Nucleus accumbens (tissue), 56 donors: ENCODE data around the gene SNX21.
A peak's percentile ranks its signal among the peaks of the same experiment; 100 is the strongest.
"Not testable (repeated sequence)": the region's sequence is repeated elsewhere in the genome, so short reads cannot be mapped to it uniquely, and the experiment has no call there.

Experiments used
- DNase-seq, 56 donors: peaks; one replicate each; lab custom pipeline; 2025; lab: John Stamatoyannopoulos, UW

Gene SNX21

DNA sequence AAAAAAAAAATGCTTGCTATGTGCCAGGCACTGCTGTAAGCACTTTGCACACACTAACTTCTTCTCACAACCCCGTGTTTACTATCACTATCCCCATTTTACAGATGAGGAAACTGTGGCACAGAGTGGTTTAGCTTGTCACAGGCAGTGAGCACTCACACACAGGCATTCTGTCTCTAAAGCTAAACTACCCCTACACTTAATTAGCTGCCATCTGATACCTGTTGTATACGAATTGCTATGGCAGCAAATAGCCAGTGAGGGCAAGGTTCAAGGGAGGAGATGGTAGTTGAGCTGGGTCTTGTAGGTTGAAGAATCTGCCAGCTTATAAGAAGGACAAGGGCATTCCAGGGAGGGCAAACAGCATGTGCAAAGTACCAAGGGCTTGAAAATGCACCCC, 11.7 kb upstream of the SNX21 start:
- no peak for DNase-seq

DNA sequence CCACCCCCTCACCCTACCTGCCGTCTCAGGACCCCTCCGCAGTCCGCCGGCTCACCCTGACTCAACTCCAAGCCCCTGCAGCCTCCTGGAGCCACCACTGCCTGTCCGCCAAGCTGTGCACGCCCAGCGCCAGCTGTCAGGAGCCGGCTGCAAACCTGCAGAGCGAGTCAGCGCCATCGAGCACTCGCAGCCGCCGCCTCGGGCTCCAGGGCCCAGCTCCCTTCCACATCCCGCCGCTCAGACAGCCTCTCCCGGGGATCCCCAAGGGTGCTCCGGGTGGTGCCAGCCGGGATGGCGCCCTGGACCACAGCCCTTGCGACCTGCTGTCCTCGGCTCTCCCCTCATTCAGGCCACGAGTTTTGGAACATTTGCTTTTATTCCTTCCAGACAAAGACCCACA, 10.7 kb upstream of the SNX21 start:
- DNase-seq = peak in 4 of 56 donors; percentile 6 to 21 (median 14)

DNA sequence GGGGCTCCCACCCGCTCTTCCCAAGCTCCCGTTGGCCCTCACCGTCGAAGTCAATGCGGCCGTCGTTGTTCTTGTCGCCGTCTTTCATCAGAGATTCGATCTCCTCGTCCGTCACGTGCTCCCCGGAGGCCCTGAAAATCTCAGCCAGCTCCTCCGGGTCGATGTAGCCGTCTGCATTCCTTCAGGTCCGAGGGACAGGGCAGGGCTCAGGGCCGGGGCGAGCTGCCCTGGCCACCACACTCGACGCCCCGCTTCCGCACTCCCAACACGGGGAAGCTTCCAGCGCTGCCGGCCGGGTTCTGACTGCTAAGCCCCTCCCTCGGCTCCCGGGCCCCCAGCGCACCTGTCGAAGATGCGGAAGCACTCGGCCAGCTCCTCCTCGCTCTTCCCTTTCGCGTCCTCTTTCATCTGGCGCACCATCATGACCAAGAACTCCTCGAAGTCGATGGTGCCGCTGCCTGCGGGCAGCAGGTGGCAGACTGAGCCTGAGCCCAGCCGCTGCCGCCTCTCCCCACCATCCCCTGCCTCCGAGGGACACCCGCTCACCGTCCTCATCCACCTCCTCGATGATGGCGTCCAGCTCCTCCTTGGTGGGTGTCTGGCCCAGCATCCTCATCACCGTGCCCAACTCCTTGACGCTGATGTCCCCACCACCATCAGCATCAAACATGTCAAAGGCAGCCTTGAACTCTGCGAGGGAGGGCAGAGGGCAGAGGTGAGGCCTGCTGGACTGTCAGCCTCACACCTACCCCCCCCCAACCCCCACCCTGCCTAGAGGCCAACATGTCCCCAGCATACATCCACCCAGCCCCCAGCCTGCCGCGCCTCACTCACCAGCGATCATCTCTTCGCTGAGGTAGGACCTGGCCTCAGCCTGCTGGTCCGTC, 9.4 kb upstream of the SNX21 start:
- DNase-seq = peak in 3 of 56 donors; percentile 12 to 19 (median 17)

DNA sequence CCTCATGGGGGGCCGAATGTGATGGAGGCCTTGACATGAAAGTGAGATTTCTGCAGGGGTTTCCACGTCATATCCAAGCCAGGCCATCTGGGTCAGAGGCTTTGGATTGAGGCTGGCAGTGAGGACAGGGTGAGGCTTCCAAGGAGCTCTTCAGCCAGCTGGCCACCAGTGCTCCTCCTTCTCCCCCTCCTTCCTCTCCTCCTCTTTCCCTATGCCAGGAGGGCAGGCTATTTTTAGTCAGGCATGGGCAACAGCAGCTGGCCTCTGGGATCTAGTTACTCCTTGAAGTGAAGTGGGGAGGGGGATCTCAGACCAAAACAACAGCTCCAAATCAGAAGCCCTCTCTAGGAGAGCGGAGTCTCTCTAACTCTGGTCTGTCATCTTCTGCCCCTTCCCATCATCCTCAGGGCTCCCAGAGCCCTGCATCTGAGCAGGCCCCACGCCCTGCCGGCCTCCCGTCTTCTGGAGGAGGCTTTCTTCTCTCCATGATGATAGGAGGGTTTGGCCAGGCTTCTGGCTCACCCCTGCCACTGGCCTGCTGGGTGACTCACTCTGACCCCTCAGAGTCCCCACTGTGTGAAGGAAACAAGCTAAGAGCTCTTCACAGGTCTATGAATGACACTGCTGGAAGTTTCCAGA, 7.1 kb upstream of the SNX21 start:
- DNase-seq = peak in 6 of 56 donors; percentile 12 to 32 (median 16)

DNA sequence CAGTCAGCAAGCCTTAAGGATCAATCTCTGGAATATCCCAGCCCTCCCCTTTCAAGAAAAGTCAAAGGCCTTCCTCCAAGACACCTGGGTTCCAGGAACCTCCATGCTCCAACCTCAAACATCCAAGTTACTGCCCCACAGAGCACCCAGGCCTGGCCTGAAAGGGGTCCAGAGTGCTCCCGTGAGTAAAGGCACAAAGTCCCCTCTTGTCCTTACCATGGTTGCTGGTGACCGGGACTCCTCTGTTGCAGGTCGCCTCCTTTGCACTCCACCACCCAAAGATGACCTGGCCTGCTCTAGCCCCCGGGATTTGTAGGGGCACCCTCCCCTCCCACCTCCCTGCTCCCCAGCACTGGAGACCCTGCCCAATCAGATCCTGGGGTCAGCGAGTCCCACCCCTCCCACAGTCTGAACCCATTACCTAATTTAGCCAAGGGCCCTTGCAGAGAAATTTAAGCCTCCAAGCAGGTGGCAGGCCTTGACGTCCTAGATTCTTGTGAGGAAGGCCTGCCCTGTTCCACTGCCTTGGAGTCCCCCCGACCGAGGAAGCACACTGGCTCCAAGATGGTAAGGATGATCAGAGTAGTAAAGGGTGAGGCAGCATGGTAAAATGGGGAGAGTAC, 6.5 kb upstream of the SNX21 start, which contains the start of gene TNNC2:
TSS of gene TNNC2 (minus strand) at position 283 of the 623 bp plus-strand sequence. CDS start at position 219, 64 bp downstream.
- no peak for DNase-seq

DNA sequence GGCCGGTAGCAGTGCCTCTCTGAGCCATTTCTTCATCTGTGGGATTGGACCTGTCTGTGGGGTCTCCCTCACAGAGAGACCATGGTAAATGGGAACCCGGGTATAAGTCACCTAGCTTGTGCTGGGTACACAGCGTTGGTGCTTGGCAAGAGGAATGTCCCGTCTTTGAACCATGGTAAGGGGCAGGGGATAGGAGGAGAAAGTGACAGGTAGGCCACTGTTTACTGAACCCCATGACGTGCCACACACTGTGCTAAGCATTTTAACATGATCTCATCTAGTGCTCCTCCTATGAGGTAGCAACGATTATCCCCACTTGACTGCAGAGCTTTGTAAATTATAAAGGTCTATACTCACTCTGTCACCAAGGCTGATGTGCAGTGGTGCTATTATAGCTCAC, 5.9 kb upstream of the SNX21 start:
- no peak for DNase-seq

DNA sequence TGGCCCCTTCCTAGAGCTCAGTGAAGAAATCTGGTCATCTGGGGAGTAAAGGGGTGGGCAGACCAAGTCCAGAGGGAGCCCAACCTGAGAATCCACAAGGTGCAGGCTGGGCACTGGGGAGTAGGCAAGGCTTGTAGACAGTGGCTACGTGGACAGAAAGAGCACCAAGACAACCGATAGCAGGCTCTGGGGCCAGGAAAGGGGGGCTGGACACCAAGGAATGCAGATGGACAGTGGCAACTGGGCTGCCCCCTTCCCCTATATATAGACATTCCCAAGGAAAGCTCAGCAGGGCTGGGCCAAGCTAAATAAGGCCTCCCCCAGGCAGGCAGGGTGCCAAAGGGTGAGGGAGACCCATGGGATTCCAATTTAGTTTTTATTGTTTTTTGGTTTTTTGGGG, 5.0 kb upstream of the SNX21 start:
- DNase-seq = no peak

DNA sequence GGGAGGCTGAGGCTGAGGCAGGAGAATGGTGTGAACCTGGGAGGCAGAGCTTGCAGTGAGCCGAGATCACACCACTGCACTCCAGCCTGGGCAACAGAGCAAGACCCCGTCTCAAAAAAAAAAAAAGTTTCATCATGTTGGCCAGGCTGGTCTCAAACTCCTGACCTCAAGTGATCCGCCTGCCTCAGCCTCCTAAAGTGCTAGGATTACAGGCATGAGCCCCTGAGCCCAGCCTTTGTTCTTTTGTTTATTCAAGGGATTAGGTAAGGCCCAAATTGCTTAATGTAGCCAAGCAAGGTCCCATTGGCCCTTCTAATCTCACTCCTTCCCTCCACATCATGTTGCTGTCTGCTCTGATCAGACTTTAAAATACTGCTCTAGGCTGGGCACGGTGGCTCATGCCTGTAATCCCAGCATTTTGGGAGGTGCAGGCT, 3.9 kb upstream of the SNX21 start:
- DNase-seq = not testable (repeated sequence)

DNA sequence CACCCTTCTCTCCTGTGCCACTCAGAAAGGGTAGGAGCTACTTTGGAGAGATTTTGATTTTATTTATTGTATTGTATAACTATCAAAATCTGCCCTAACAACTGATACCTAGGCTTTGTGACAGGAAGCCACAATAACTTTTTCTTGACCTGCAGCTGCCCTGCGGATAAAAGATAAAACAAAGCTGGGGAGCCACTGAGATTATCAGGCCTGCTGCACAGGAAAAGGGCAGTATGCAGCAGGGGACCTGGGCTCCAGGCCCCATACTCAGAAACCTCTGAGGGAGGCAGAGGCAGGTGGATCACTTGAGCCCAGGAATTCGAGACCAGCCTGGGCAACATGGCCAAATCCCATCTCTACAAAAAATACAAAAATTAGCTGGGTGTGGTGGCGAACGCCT, 980 bp upstream of the SNX21 start:
- DNase-seq = no peak

DNA sequence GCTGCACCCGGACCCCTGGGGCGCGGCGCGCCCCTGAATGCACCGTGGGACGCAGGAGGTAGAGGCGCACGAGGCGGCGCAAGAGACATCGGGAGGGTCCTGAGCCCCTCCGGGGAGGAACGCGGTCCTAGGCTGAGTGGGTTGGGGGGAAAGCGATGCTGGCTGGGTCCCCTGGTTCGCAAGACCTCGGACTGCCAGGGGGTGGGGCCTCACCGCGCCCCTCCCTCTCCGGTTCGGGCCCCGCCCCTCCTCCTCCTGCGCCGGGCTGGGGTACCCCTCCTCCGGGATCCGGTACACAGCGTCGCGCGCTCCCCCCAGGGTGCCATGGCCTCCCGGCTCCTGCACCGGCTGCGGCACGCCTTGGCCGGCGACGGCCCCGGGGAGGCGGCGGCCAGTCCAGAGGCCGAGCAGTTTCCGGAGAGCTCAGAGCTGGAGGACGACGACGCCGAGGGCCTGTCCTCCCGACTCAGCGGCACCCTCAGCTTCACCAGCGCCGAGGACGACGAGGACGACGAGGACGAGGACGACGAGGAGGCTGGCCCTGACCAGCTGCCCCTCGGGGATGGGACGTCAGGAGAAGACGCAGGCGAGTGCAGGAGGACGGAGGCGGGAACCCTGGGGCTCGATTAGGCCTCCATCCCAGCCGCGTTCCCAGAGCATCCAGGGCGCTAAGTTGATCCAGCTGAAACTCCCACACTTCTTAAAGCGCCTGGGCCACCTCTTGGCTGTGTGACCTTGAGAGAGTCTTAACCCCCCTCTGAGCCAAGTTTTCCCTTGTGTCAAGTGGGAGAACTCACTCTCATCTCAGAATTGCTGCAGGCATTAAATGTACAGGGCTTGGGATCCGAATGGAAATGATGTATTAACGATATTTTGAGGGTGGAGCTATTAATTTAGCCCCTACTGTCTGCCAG, 541 bp downstream of the SNX21 start:
- DNase-seq = peak in 54 of 56 donors; percentile 12 to 82 (median 67)

DNA sequence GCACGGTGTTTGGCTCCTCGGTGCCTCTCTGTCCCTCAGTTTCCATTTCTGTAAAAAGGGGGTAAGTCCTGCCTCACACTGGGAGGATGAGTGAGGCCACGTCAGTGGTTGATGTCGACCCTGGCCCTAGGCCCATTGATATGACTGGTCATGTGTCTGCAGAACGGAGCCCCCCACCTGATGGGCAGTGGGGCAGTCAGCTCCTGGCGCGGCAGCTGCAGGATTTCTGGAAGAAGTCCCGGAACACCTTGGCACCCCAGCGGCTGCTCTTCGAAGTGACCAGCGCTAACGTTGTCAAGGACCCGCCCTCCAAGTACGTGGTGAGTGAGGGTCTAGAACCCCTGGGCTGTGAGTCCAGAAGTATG, 1.2 kb downstream of the SNX21 start:
- DNase-seq = peak in 1 of 56 donors; percentile 18

DNA sequence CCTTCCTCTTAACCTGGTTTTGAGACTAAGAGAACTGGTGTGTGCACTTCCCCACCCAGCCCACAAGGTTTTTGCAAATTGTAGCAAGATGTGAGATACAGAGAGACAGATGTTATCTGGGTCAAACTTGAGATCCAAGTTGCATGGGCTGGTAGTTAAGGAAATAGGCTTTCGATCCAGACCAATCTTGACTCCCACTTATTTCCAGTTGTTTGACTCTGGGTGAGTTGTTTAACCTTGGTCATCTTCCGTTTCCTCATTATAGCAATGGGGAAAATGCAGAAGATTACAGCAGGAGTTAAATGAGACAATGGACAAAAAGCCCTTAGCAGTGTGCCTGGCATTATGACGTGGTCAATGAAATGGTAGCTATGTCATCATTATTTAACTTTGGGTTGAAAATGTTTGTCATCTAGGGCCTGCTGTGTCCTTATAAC, 1.7 kb downstream of the SNX21 start:
- DNase-seq = no peak

DNA sequence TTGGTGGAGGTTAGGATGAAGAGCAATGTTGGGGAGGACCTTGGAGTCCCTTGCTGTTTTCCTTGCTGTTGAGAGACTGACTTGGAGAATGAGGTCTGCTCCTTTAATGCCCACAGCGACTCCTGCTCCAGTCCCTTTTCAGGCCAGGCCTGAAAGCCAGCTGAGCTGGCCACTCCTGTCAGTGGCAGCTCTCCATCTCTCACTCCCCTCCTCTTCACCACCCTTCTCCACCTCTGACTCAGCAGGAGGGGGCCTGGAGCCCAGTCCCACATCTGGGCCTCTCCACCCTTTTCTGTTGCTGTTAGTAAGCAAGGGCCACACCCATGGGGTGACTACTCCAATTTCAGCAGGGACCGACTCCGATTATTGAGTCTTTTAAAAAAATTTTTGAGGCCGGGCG, 2.2 kb downstream of the SNX21 start:
- peak in 1 of 56 donors; percentile 17 for DNase-seq

DNA sequence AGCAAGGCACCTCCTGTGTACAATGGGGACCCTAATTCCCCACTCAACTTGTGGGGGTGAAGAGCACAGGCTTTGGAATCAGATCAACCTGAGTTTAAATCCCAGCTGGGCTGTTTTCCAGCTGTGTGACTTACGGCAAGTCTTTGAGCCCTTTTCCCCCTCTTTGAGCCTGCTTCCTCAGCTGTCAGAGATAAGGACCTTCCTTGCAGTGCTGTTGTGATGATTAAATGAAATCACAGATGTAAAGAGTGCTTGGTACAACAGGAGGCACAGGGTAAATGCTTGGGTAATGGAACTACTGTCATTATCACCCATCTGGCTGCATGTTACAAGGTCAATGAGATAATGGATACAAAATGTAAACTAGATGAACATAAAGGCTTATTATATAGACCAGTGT, 3.2 kb downstream of the SNX21 start:
- no peak for DNase-seq

DNA sequence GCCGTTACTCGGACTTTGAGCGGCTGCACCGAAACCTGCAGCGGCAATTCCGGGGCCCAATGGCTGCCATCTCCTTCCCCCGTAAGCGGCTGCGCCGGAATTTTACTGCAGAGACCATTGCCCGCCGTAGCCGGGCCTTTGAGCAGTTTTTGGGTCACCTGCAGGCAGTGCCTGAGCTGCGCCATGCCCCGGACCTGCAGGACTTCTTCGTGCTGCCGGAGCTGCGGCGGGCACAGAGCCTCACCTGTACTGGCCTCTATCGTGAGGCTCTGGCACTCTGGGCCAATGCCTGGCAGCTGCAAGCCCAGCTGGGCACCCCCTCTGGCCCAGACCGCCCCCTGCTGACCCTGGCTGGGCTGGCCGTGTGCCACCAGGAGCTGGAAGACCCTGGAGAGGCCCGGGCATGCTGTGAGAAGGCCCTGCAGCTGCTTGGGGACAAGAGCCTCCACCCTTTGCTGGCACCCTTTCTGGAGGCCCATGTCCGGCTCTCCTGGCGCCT, 7.2 kb downstream of the SNX21 start:
- no peak for DNase-seq

DNA sequence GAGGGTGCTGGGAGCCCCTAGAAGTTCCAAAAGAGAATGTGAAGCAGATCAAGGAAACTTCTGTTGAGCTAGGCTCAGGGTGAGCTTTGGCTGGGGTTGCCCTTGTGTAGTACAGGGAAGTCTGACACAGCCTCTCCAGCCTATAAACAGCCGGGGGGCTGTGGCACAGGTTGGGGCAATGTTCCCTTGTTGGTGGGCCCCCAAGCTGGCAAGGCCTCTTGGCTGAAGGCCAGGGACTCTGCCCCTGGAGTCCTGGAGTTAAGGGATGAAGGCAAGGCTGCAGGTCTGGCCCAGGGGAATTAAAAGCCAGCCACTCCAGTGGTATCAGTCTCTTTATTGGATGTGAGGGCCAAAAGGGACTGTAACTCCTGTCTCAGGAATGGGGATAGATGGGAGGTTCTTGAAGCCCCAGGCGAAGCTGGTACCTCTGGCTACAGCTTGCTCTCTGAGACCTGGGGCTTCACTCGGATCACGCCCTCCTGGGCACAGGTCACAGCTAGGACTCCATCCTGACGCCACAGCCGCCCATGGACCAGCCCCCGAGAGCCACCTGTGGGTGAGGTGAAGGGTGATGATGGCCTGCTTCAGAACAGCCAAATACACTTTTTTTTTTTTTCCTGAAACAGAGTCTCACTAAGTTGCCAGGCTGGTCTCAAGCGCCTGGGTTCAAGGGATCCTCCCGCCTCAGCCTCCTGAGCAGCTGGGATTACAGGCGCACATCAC, 8.0 kb downstream of the SNX21 start:
- DNase-seq = peak in 1 of 56 donors; percentile 5

DNA sequence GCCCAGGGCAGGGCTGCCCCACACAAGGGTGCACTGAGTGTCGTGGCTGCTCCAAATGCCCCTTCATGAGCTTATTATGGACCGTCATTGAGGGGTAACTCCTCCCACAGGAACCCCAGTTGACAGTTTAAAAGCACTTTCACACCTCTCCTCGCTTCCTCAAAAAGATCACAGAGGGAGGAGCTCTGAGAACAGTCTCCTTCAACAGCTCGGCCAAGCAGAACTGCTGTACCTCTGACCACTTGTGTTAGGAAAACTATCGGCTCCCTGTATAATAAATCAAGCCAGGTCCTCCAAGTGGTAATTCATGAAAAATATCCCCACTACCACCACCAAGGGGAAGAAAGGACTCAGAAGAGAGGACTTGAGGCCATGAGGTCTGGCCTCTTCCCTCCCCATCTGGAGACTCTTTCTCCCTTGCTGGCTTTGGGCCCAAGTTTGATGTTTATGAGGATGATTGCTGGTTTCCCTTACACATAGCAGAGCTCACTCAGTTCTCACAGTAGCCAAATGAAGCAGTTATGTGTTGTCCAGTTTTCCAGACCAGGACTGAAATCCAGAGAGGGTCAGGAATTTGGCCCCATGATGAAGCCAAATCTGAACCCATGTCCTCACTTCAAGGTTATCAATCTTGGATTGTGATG, 8.7 kb downstream of the SNX21 start:
- no peak for DNase-seq

DNA sequence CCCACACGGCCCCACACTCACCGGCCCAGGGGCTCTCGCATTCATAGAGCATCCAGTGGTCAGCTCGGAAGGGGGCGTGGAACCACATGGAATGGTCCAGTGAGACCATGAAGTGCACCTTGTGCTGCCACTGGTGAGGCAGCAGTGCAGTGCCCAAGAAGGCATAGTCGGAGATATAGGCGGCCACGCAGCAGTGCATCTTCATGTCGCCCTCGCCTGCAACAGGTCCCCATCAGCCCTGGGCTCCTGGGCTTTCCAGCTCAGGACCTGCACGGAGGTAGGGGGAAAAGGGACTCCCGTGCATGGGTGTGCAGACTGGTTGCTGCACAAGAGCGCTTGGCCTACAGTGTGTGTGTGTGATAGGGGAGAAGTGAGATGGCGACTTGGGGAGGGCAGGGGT, 9.9 kb downstream of the SNX21 start:
- DNase-seq = no peak

DNA sequence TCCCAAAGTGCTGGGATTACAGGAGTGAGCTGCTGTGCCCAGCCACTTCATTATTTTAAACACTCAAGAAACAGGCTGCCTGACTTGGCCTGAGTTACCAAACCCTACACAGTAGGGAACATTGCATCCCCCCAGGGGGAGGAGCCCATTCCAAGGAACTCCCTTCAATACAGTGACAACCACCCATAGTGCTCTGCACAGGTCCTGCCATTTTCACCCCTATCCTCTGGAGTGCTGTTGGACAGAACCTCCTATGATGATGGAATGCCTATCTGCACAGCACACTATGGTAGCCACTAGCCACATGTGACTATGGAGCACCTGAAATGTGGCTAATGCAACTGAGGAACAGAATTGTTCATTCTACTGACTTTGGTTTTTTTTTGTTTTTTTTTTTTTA, 11.9 kb downstream of the SNX21 start:
- DNase-seq = no peak
